ENCODE data around the gene HIF1A. TPM values are rescaled to one million over a fixed set of nuclear protein-coding genes. Genes with fewer than 3 reads are reported as not detected.

Gene HIF1A
- total and polyA plus RNA-seq, 2 of the 13 experiments (the other 11 are each of a cell fraction or from before 2014, with no cell fraction given) = 41.0 to 126 TPM

- Histone ChIP-seq H3K36me3 (replicated peaks in 1 of 2; ENCODE audit: control insufficient read depth in 1 of 2, insufficient read depth in 2 of 2, low read length in 2 of 2) (peaks cover 0 to 36% of the 10 kb centered on the region in 2 experiments), H2AFZ (ENCODE audit: low read length) (no peak overlapping the region), H3K4me3 (replicated peaks in 1 of 3; ENCODE audit: insufficient read depth in 1 of 3, low read depth in 2 of 3, low read length in 3 of 3) (no peak overlapping the region), H3K9ac (ENCODE audit: insufficient read depth, low read depth, low read length) (no peak overlapping the region), H3K4me1 (ENCODE audit: insufficient read depth, low read length) (peaks cover 14% of the 10 kb centered on the region), H3K27me3 (ENCODE audit: control insufficient read depth in 1 of 2, insufficient read depth in 2 of 2, low read length in 2 of 2) (no peaks in the 10 kb centered on the region), H3K4me2 (ENCODE audit: low read depth, low read length) (no peak overlapping the region), H3K9me3 (ENCODE audit: low read length) (no peaks in the 10 kb centered on the region), H3K79me2 (ENCODE audit: insufficient read depth, low read length) (no peaks in the 10 kb centered on the region), H4K20me1 (ENCODE audit: insufficient read depth, low read length) (no peaks in the 10 kb centered on the region), H3K27ac (ENCODE audit: extremely low read length, insufficient read depth, low read length) (no peak overlapping the region)
- FAIRE-seq = no peak
- ChIA-PET POLR2A (interaction anchor here (3.1 kb wide), 1 partner anchor 13 kb away, joined by 36 read pairs; the partner anchor contains the start of gene SNAPC1), CTCF (ENCODE audit: low intra/inter-chr PET ratio, low total read pairs) (no interaction called here)
- no peak for ATAC-seq
- intact Hi-C loops (cut with micrococcal nuclease; ENCODE audit: unreplicated experiment) (no loop called here), in situ Hi-C loops (cut with HindIII; ENCODE audit: extremely low pct_ligation_motif_present, low pct_unique_long_range_greater_than_20kb) (no loop called here)
- WGBS (ENCODE audit: low lambda C conversion rate) = 94% methylated on average over 3 of the region's 3 CpGs
- peak; percentile 90 for TF ChIP-seq RBM22 (optimal IDR thresholded peaks at IDR 0.05; ENCODE audit: low read length)
- no peak for TF ChIP-seq MTF1 (CRISPR knock-in tag; IDR thresholded peaks at IDR 0.05)
- TF ChIP-seq POLR2G (IDR thresholded peaks at IDR 0.05; ENCODE audit: low read depth, low read length) = peak; percentile 33; the same call in 1 of the 2 replicates
- DNase-seq (ENCODE audit: low spot score) = no peak
- no TSS peak for BruUV-seq (replicated peaks)
Measured at GRCh38 chr14:61749264-61749663, 54.0 kb downstream of the HIF1A start.

- no peak overlapping the region for H3K9ac ChIP-seq (ENCODE audit: insufficient read depth, low read depth, low read length)
- no peak overlapping the region for H2AFZ ChIP-seq (ENCODE audit: low read length)
- no TSS peak for BruUV-seq (replicated peaks)
- H3K79me2 ChIP-seq (ENCODE audit: insufficient read depth, low read length) = no peaks in the 10 kb centered on the region
- peaks cover 0 to 32% of the 10 kb centered on the region in 2 experiments for H3K36me3 ChIP-seq (replicated peaks in 1 of 2; ENCODE audit: control insufficient read depth in 1 of 2, insufficient read depth in 2 of 2, low read length in 2 of 2)
- H4K20me1 ChIP-seq (ENCODE audit: insufficient read depth, low read length) = no peaks in the 10 kb centered on the region
- H3K27ac ChIP-seq (ENCODE audit: extremely low read length, insufficient read depth, low read length) = no peak overlapping the region
- DNase-seq (ENCODE audit: low spot score) = peak; percentile 45
- H3K27me3 ChIP-seq (ENCODE audit: control insufficient read depth in 1 of 2, insufficient read depth in 2 of 2, low read length in 2 of 2) = no peaks in the 10 kb centered on the region
- 48% methylated on average over 3 of the region's 3 CpGs for WGBS (ENCODE audit: low lambda C conversion rate)
- H3K4me1 ChIP-seq (ENCODE audit: insufficient read depth, low read length) = peaks cover 20% of the 10 kb centered on the region
- ATAC-seq = peak; percentile 16; the same call in 2 of the 3 replicates
- in situ Hi-C loops (cut with HindIII; ENCODE audit: extremely low pct_ligation_motif_present, low pct_unique_long_range_greater_than_20kb) = no loop called here
- no peak overlapping the region for H3K4me3 ChIP-seq (replicated peaks in 1 of 3; ENCODE audit: insufficient read depth in 1 of 3, low read depth in 2 of 3, low read length in 3 of 3)
- H3K4me2 ChIP-seq (ENCODE audit: low read depth, low read length) = no peak overlapping the region
- intact Hi-C loops (cut with micrococcal nuclease; ENCODE audit: unreplicated experiment) = no loop called here
- POLR2A ChIA-PET = interaction anchor here (3.1 kb wide), 1 partner anchor 13 kb away, joined by 36 read pairs; the partner anchor contains the start of gene SNAPC1
- no peaks in the 10 kb centered on the region for H3K9me3 ChIP-seq (ENCODE audit: low read length)
- CTCF ChIA-PET (ENCODE audit: low intra/inter-chr PET ratio, low total read pairs) = no interaction called here
- FAIRE-seq = no peak
- TF ChIP-seq RBM22 (optimal IDR thresholded peaks at IDR 0.05; ENCODE audit: low read length) (peak; percentile 99), ZNF772 (CRISPR knock-in tag; IDR thresholded peaks at IDR 0.05) (no peak), BCL6 (CRISPR knock-in tag; IDR thresholded peaks at IDR 0.05) (no peak), ZBTB3 (CRISPR knock-in tag; IDR thresholded peaks at IDR 0.05; ENCODE audit: borderline replicate concordance, low read depth) (no peak), ZMYM4 (CRISPR knock-in tag; IDR thresholded peaks at IDR 0.05) (peak; percentile 26; the same call in 1 of the 2 replicates), SOX13 (IDR thresholded peaks at IDR 0.05) (no peak), SOX13 (CRISPR knock-in tag; conservative IDR thresholded peaks at IDR 0.05 in 1 of 2, IDR thresholded peaks at IDR 0.05 in 1 of 2) (peak in 1 of 2 experiments; percentile 47; a peak in 1 of 4 replicates), JDP2 (CRISPR knock-in tag; IDR thresholded peaks at IDR 0.05; ENCODE audit: borderline replicate concordance) (no peak), SIX1 (CRISPR knock-in tag; IDR thresholded peaks at IDR 0.05; ENCODE audit: borderline replicate concordance) (peak; percentile 58; the same call in 1 of the 2 replicates), HNRNPLL (IDR thresholded peaks at IDR 0.05; ENCODE audit: low read depth, low read length, poor library complexity, severe bottlenecking) (no peak), HNF4A (CRISPR knock-in tag; IDR thresholded peaks at IDR 0.05) (peak; percentile 33; the same call in 1 of the 2 replicates), SRF (IDR thresholded peaks at IDR 0.05; ENCODE audit: low read depth, low read length) (no peak), ZNF550 (CRISPR knock-in tag; IDR thresholded peaks at IDR 0.05; ENCODE audit: borderline replicate concordance) (no peak), PHF21A (CRISPR knock-in tag; IDR thresholded peaks at IDR 0.05) (no peak), GABPB1 (CRISPR knock-in tag; IDR thresholded peaks at IDR 0.05) (no peak), POLR2AphosphoS2 (IDR thresholded peaks at IDR 0.05; ENCODE audit: low read depth, low read length) (peak; percentile 59; the same call in 1 of the 2 replicates), POLR2G (IDR thresholded peaks at IDR 0.05; ENCODE audit: low read depth, low read length) (peak; percentile 56)
Measured at GRCh38 chr14:61749867-61750266, 54.6 kb downstream of the HIF1A start.

All from HepG2 (cell line).